ENCODE results near the gene ITGB5.

Gene ITGB5

GRCh38 chr3:124895756-124896155 lies 8.6 kb upstream of the ITGB5 start:
- DNase-seq = no peak

- no peak for DNase-seq
Measured at GRCh38 chr3:124893526-124893925, 6.4 kb upstream of the ITGB5 start.

- no peak for DNase-seq
Measured at GRCh38 chr3:124890573-124891190, 3.5 kb upstream of the ITGB5 start.

- DNase-seq = no peak
Measured at GRCh38 chr3:124888482-124889441, 1.6 kb upstream of the ITGB5 start.

- no peak for DNase-seq
Measured at GRCh38 chr3:124887932-124888298, 750 bp upstream of the ITGB5 start.

- DNase-seq = peak in 1 of 2 experiments; percentile 8
Measured at GRCh38 chr3:124886168-124887056, 753 bp downstream of the ITGB5 start.

GRCh38 chr3:124885466-124886167 lies 1.5 kb downstream of the ITGB5 start:
- peak in 1 of 2 experiments; percentile 4 for DNase-seq

- no peak for DNase-seq
Measured at GRCh38 chr3:124884474-124885101, 2.6 kb downstream of the ITGB5 start.

- no peak for DNase-seq
Measured at GRCh38 chr3:124883766-124884473, 3.2 kb downstream of the ITGB5 start.

- DNase-seq = no peak
Measured at GRCh38 chr3:124882816-124883747, 4.1 kb downstream of the ITGB5 start.

- DNase-seq = no peak
Measured at GRCh38 chr3:124881976-124882697, 5.0 kb downstream of the ITGB5 start.

GRCh38 chr3:124879337-124879680 lies 7.9 kb downstream of the ITGB5 start:
- no peak for DNase-seq

GRCh38 chr3:124878561-124879336 lies 8.4 kb downstream of the ITGB5 start:
- no peak for DNase-seq

GRCh38 chr3:124877674-124878073 lies 9.5 kb downstream of the ITGB5 start:
- no peak for DNase-seq

GRCh38 chr3:124876401-124876878 lies 10.7 kb downstream of the ITGB5 start:
- no peak for DNase-seq

- DNase-seq = no peak
Measured at GRCh38 chr3:124873226-124873625, 13.9 kb downstream of the ITGB5 start.

- DNase-seq = no peak
Measured at GRCh38 chr3:124867511-124867910, 19.7 kb downstream of the ITGB5 start.

- DNase-seq = no peak
Measured at GRCh38 chr3:124862006-124862405, 25.2 kb downstream of the ITGB5 start.

- DNase-seq = no peak
Measured at GRCh38 chr3:124861041-124861440, 26.1 kb downstream of the ITGB5 start.
